ENCODE results near the gene IL17RA.

DNA sequence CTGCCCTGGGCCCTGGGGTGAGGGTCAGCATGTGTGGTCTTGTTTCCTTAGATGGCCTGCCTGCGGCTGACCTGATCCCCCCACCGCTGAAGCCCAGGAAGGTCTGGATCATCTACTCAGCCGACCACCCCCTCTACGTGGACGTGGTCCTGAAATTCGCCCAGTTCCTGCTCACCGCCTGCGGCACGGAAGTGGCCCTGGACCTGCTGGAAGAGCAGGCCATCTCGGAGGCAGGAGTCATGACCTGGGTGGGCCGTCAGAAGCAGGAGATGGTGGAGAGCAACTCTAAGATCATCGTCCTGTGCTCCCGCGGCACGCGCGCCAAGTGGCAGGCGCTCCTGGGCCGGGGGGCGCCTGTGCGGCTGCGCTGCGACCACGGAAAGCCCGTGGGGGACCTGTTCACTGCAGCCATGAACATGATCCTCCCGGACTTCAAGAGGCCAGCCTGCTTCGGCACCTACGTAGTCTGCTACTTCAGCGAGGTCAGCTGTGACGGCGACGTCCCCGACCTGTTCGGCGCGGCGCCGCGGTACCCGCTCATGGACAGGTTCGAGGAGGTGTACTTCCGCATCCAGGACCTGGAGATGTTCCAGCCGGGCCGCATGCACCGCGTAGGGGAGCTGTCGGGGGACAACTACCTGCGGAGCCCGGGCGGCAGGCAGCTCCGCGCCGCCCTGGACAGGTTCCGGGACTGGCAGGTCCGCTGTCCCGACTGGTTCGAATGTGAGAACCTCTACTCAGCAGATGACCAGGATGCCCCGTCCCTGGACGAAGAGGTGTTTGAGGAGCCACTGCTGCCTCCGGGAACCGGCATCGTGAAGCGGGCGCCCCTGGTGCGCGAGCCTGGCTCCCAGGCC is 23.7 kb downstream of the IL17RA start:
- TF ChIP-seq, protein P1, sequence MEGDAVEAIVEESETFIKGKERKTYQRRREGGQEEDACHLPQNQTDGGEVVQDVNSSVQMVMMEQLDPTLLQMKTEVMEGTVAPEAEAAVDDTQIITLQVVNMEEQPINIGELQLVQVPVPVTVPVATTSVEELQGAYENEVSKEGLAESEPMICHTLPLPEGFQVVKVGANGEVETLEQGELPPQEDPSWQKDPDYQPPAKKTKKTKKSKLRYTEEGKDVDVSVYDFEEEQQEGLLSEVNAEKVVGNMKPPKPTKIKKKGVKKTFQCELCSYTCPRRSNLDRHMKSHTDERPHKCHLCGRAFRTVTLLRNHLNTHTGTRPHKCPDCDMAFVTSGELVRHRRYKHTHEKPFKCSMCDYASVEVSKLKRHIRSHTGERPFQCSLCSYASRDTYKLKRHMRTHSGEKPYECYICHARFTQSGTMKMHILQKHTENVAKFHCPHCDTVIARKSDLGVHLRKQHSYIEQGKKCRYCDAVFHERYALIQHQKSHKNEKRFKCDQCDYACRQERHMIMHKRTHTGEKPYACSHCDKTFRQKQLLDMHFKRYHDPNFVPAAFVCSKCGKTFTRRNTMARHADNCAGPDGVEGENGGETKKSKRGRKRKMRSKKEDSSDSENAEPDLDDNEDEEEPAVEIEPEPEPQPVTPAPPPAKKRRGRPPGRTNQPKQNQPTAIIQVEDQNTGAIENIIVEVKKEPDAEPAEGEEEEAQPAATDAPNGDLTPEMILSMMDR (conservative IDR thresholded peaks at IDR 0.05; ENCODE audit: low read depth, low read length): no peak
- no peak for TF ChIP-seq EZH2 (IDR thresholded peaks at IDR 0.05; ENCODE audit: borderline replicate concordance, low read depth, low read length, poor library complexity, severe bottlenecking)
